ENCODE data around the gene CPEB2. TPM values are rescaled to one million over a fixed set of nuclear protein-coding genes. Genes with fewer than 3 reads are reported as not detected.

Gene CPEB2
- total and polyA plus RNA-seq, 8 donors, result 8.4 to 27.7 (median 12.2) TPM

- no peak overlapping the region for H3K4me3 ChIP-seq
- H3K27ac ChIP-seq, result no peak overlapping the region
- no peak for TF ChIP-seq CTCF (IDR thresholded peaks at IDR 0.05)
- DNase-seq (no peak), ATAC-seq (peak; percentile 22)
- H3K36me3 ChIP-seq, result peaks cover 0 to 38% of the 10 kb centered on the region in 2 donors
- H3K9me3 ChIP-seq, result no peaks in the 10 kb centered on the region
- no peaks in the 10 kb centered on the region for H3K27me3 ChIP-seq
- intact Hi-C loops (cut with DNase I), result no loop called here
- peaks cover 0 to 32% of the 10 kb centered on the region in 2 donors for H3K4me1 ChIP-seq
Measured at GRCh38 chr4:15020502-15021286, 18.4 kb downstream of the CPEB2 start.

- H3K9me3 ChIP-seq, result no peaks in the 10 kb centered on the region
- peaks cover 0 to 32% of the 10 kb centered on the region in 2 donors for H3K4me1 ChIP-seq
- H3K36me3 ChIP-seq, result peaks cover 0 to 33% of the 10 kb centered on the region in 2 donors
- TF ChIP-seq CTCF (IDR thresholded peaks at IDR 0.05), result no peak
- no peak overlapping the region for H3K27ac ChIP-seq
- H3K4me3 ChIP-seq, result no peak overlapping the region
- H3K27me3 ChIP-seq, result no peaks in the 10 kb centered on the region
- ATAC-seq (no peak), DNase-seq (peak in 1 of 4 donors; percentile 33)
- intact Hi-C loops (cut with DNase I), result no loop called here
Measured at GRCh38 chr4:15021311-15021710, 19.0 kb downstream of the CPEB2 start.

GRCh38 chr4:15021946-15022345, 19.7 kb downstream of the CPEB2 start:
- no peaks in the 10 kb centered on the region for H3K9me3 ChIP-seq
- no peak for TF ChIP-seq CTCF (IDR thresholded peaks at IDR 0.05)
- no peak overlapping the region for H3K27ac ChIP-seq
- H3K4me3 ChIP-seq, result no peak overlapping the region
- no peaks in the 10 kb centered on the region for H3K27me3 ChIP-seq
- peaks cover 0 to 32% of the 10 kb centered on the region in 2 donors for H3K4me1 ChIP-seq
- peaks cover 0 to 26% of the 10 kb centered on the region in 2 donors for H3K36me3 ChIP-seq
- no peak for ATAC-seq
- DNase-seq, result no peak
- intact Hi-C loops (cut with DNase I), result no loop called here

- no peak for ATAC-seq
- no peaks in the 10 kb centered on the region for H3K27me3 ChIP-seq
- peaks cover 0 to 26% of the 10 kb centered on the region in 2 donors for H3K4me1 ChIP-seq
- intact Hi-C loops (cut with DNase I), result no loop called here
- peaks cover 0 to 8% of the 10 kb centered on the region in 2 donors for H3K36me3 ChIP-seq
- H3K27ac ChIP-seq, result no peak overlapping the region
- no peak for DNase-seq
- H3K4me3 ChIP-seq, result no peak overlapping the region
- no peak for TF ChIP-seq CTCF (IDR thresholded peaks at IDR 0.05)
- no peaks in the 10 kb centered on the region for H3K9me3 ChIP-seq
Measured at GRCh38 chr4:15024386-15024785, 22.1 kb downstream of the CPEB2 start.

GRCh38 chr4:15025693-15026092, 23.4 kb downstream of the CPEB2 start:
- Histone ChIP-seq H3K27ac (no peak overlapping the region), H3K9me3 (no peaks in the 10 kb centered on the region), H3K36me3 (no peaks in the 10 kb centered on the region), H3K27me3 (no peaks in the 10 kb centered on the region), H3K4me1 (peaks cover 0 to 22% of the 10 kb centered on the region in 2 donors), H3K4me3 (no peak overlapping the region)
- ATAC-seq (no peak), DNase-seq (no peak)
- TF ChIP-seq CTCF (IDR thresholded peaks at IDR 0.05), result no peak
- intact Hi-C loops (cut with DNase I), result no loop called here
